ENCODE data around the gene ELP5. TPM values are rescaled to one million over a fixed set of nuclear protein-coding genes. Genes with fewer than 3 reads are reported as not detected.

ELP5 gene
- total and polyA plus RNA-seq, 7 donors = 28.4 to 70.9 (median 34.3) TPM

DNA sequence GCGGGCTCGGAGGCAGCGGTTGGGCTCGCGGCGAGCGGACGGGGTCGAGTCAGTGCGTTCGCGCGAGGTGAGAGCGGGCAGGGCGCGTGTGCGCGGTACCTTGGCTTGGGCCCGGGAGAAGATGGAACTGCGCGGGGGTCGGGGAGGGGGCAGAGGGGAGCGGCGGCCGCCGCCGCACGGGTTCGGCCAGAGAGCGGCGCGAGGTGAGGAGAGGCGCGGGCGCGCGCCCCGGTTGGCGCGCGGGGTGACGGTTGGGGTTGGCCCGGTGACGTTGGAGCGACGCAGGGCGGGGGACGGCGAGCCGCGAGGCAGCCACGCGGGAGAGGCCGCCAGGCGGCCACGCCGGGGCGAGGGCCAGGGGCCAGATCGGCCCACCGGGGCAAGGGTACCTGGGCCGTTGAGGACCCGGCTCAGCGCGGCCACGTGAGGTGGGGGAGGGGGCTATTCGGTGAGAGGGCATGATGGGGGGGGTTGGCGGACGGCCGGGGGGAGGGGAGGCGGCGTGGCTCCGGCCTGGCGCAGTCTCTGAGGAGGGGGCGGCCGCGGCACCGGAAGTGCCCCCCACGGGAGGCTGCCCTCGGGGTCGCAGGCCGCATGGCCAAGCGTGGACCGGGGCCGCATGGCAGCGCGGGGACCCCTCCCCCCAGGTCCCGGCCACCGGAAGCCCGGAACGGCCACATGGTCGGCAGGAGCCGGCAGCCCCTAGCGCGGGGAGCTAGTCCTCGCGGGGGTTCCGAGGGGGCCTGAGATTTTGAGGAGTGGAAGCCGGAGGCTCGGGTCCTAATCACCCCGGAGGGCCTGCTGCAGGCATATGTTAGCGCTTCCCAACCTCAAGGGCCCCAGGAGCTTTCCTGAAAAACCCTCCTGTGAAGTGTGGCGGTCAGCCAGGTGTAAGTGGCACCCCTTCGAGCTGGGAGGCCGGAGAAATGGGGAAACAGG, 55.9 kb downstream of the ELP5 start:
- Histone ChIP-seq H3K4me3 (peak overlapping the region; percentile 66 to 100 (median 96)), H3K4me1 (peaks cover 0 to 40% (median 31%) of the 10 kb centered on the region in 4 donors), H3K27ac (peak overlapping the region; percentile 99 to 100 (median 100)), H3K9me3 (no peaks in the 10 kb centered on the region), H3K27me3 (no peaks in the 10 kb centered on the region), H3K36me3 (peaks cover 28 to 36% (median 30%) of the 10 kb centered on the region in 4 donors)
- TF ChIP-seq POLR2A (IDR thresholded peaks at IDR 0.05) (no peak), POLR2AphosphoS5 (IDR thresholded peaks at IDR 0.05) (no peak), EP300 (IDR thresholded peaks at IDR 0.05) (no peak)
- TF ChIP-seq, protein P1, sequence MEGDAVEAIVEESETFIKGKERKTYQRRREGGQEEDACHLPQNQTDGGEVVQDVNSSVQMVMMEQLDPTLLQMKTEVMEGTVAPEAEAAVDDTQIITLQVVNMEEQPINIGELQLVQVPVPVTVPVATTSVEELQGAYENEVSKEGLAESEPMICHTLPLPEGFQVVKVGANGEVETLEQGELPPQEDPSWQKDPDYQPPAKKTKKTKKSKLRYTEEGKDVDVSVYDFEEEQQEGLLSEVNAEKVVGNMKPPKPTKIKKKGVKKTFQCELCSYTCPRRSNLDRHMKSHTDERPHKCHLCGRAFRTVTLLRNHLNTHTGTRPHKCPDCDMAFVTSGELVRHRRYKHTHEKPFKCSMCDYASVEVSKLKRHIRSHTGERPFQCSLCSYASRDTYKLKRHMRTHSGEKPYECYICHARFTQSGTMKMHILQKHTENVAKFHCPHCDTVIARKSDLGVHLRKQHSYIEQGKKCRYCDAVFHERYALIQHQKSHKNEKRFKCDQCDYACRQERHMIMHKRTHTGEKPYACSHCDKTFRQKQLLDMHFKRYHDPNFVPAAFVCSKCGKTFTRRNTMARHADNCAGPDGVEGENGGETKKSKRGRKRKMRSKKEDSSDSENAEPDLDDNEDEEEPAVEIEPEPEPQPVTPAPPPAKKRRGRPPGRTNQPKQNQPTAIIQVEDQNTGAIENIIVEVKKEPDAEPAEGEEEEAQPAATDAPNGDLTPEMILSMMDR (IDR thresholded peaks at IDR 0.05) = no peak
- no peak for DNase-seq
- WGBS, 2 donors = 1% methylated on average over 104 of the region's 104 CpGs
- intact Hi-C loops (cut with DNase I) = loop anchor here (1.0 to 5.0 kb wide), 4 partner anchors 21 to 264 kb away; partner anchors contain the start of genes GABARAP, NEURL4, POLR2A and SLC35G6

DNA sequence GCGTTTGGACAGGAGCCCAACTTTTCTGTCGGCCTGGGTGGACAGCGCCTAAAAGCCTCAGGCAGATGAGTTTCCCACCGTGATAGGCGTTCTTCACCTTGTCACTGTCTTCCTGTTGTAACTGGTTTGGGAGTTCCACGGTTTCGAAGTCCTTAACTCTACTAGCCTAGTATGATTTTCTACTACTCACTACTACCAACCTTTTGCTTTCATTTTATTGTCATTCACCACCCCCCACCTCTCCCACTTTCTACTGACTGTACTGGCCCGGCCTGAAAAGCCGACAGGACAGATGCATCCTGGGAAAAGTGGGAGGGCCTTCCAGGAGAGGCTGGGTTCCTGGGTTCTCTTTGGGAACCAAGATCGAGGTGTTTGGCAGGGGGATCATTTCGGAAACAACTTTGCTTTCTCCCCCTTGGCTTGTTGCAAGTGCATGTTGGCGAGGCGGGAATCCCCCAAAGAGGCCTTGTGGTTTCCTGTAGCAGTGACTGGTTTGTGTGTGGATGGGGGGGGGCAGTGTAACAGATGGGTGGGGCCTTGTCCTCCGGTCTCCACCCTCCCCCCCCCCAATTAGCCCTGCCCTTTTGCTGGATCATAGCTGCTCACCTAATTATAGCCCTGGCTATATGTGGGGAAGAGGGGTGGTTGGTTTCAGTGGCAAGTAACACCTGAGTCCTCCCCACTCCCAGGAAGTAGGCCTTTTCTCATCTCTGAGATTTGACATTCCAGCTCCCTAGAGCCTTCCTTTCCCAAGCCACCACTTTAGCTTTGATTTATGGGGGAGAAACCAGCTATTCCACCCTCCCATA, 56.8 kb downstream of the ELP5 start:
- H3K36me3 ChIP-seq = peaks cover 36 to 45% (median 38%) of the 10 kb centered on the region in 4 donors
- no peaks in the 10 kb centered on the region for H3K9me3 ChIP-seq
- 0 to 1% methylated on average over 14 of the region's 14 CpGs for WGBS, 2 donors
- H3K4me3 ChIP-seq = peak overlapping the region; percentile 66 to 100 (median 96)
- intact Hi-C loops (cut with DNase I) = loop anchor here (5.0 kb wide), 3 partner anchors 67 to 263 kb away; partner anchors contain the start of genes GABARAP, POLR2A and SLC35G6
- peak overlapping the region; percentile 99 to 100 (median 100) for H3K27ac ChIP-seq
- peak; percentile 89 for DNase-seq
- H3K27me3 ChIP-seq = no peaks in the 10 kb centered on the region
- TF ChIP-seq, protein P1 (IDR thresholded peaks at IDR 0.05) = no peak
- TF ChIP-seq POLR2A (IDR thresholded peaks at IDR 0.05) = peak in 1 of 2 donors; percentile 50
- peak; percentile 28 to 69 (median 42) for TF ChIP-seq POLR2AphosphoS5 (IDR thresholded peaks at IDR 0.05)
- TF ChIP-seq EP300 (IDR thresholded peaks at IDR 0.05) = no peak
- H3K4me1 ChIP-seq = peaks cover 0 to 48% (median 40%) of the 10 kb centered on the region in 4 donors

Small RNAs within 50 kb of the gene (small RNA-seq; reads per million reads assigned to genes)
- gene MIR324 = 3.3 to 6.0 (median 3.9) reads per million in 3 donors
- gene RF00019 = 0 reads per million in 3 donors

Other genes with a start within 250 kb of the ELP5 start
Only the 30 nearest of the 35 such genes appear.
- gene SLC16A13, start 216.2 kb upstream of the ELP5 start, total RNA-seq = 1 to 10 TPM in 1 of 4 donors, under 1 TPM in 3; 0.36 to 1.1 (median 0.60) TPM
- gene SLC16A13, start 216.2 kb upstream of the ELP5 start, polyA plus RNA-seq = 1 to 10 TPM in 2 of 3 donors, under 1 TPM in 1; 0.60 to 7.3 (median 1.2) TPM
- under 1 TPM in 3 of 4 donors, not detected in 1; 0.33 to 0.54 (median 0.36) TPM for gene SLC16A11, start 208.1 kb upstream of the ELP5 start, total RNA-seq
- 1 to 10 TPM in 1 of 3 donors, not detected in 2; 2.4 TPM for gene SLC16A11, start 208.1 kb upstream of the ELP5 start, polyA plus RNA-seq
- gene CLEC10A, start 172.0 kb upstream of the ELP5 start, total RNA-seq = 10 to 100 TPM in 3 of 4 donors, 1 to 10 TPM in 1; 9.1 to 16.9 (median 14.1) TPM
- gene CLEC10A, start 172.0 kb upstream of the ELP5 start, polyA plus RNA-seq = 10 to 100 TPM in 2 of 3 donors, 1 to 10 TPM in 1; 9.6 to 17.6 (median 15.3) TPM
- 1 to 10 TPM in 1 of 4 donors, not detected in 3; 2.4 TPM for gene ASGR2, start 137.4 kb upstream of the ELP5 start, total RNA-seq
- gene ASGR2, start 137.4 kb upstream of the ELP5 start, polyA plus RNA-seq = 1 to 10 TPM in 2 of 3 donors, not detected in 1; 1.0 to 1.6 TPM
- under 1 TPM in 2 of 4 donors, not detected in 2; 0.36 to 0.55 TPM for gene ASGR1, start 72.8 kb upstream of the ELP5 start, total RNA-seq
- gene ASGR1, start 72.8 kb upstream of the ELP5 start, polyA plus RNA-seq = 1 to 10 TPM; 1.7 to 2.4 (median 2.3) TPM
- gene DLG4, start 32.4 kb upstream of the ELP5 start, total RNA-seq = 10 to 100 TPM; 14.6 to 27.4 (median 16.7) TPM
- gene DLG4, start 32.4 kb upstream of the ELP5 start, polyA plus RNA-seq = 1 to 10 TPM; 1.6 to 8.3 (median 5.4) TPM
- 100 to 1,000 TPM; 311 to 569 (median 338) TPM for gene ACADVL, start 32.3 kb upstream of the ELP5 start, total RNA-seq
- gene ACADVL, start 32.3 kb upstream of the ELP5 start, polyA plus RNA-seq = 100 to 1,000 TPM; 211 to 587 (median 491) TPM
- 10 to 100 TPM; 36.4 to 56.2 (median 41.8) TPM for gene DVL2, start 17.7 kb upstream of the ELP5 start, total RNA-seq
- gene DVL2, start 17.7 kb upstream of the ELP5 start, polyA plus RNA-seq = 10 to 100 TPM; 12.0 to 30.7 (median 13.2) TPM
- gene PHF23, start 12.8 kb upstream of the ELP5 start, total RNA-seq = 10 to 100 TPM; 23.1 to 45.4 (median 35.4) TPM
- gene PHF23, start 12.8 kb upstream of the ELP5 start, polyA plus RNA-seq = 10 to 100 TPM; 40.7 to 45.6 (median 45.1) TPM
- gene GABARAP, start 9.8 kb upstream of the ELP5 start, total RNA-seq = 100 to 1,000 TPM; 147 to 645 (median 552) TPM
- 1,000 to 10,000 TPM in 2 of 3 donors, 100 to 1,000 TPM in 1; 572 to 1,215 (median 1,036) TPM for gene GABARAP, start 9.8 kb upstream of the ELP5 start, polyA plus RNA-seq
- gene CTDNEP1, start 481 bp upstream of the ELP5 start, total RNA-seq = 10 to 100 TPM; 43.9 to 76.4 (median 53.0) TPM
- 100 to 1,000 TPM in 1 of 3 donors, 10 to 100 TPM in 2; 80.2 to 110 (median 82.9) TPM for gene CTDNEP1, start 481 bp upstream of the ELP5 start, polyA plus RNA-seq
- gene CLDN7, start 10.3 kb downstream of the ELP5 start, total RNA-seq = 1 to 10 TPM in 3 of 4 donors, not detected in 1; 1.1 to 2.6 (median 1.9) TPM
- 100 to 1,000 TPM; 181 to 963 (median 332) TPM for gene CLDN7, start 10.3 kb downstream of the ELP5 start, polyA plus RNA-seq
- 100 to 1,000 TPM in 2 of 4 donors, 10 to 100 TPM in 2; 72.9 to 127 (median 94.7) TPM for gene SLC2A4, start 29.5 kb downstream of the ELP5 start, total RNA-seq
- gene SLC2A4, start 29.5 kb downstream of the ELP5 start, polyA plus RNA-seq = 1 to 10 TPM in 2 of 3 donors, under 1 TPM in 1; 0.60 to 7.9 (median 2.8) TPM
- 1 to 10 TPM in 3 of 4 donors, under 1 TPM in 1; 0.28 to 2.5 (median 1.5) TPM for gene YBX2, start 42.4 kb downstream of the ELP5 start, total RNA-seq
- 10 to 100 TPM in 2 of 3 donors, 1 to 10 TPM in 1; 4.8 to 37.6 (median 20.1) TPM for gene YBX2, start 42.4 kb downstream of the ELP5 start, polyA plus RNA-seq
- 100 to 1,000 TPM; 104 to 156 (median 125) TPM for gene EIF5A, start 55.4 kb downstream of the ELP5 start, total RNA-seq
- gene EIF5A, start 55.4 kb downstream of the ELP5 start, polyA plus RNA-seq = 100 to 1,000 TPM; 315 to 603 (median 403) TPM
- 100 to 1,000 TPM in 1 of 4 donors, 10 to 100 TPM in 3; 82.3 to 114 (median 85.4) TPM for gene GPS2, start 63.1 kb downstream of the ELP5 start, total RNA-seq
- 100 to 1,000 TPM in 1 of 3 donors, 10 to 100 TPM in 2; 67.9 to 113 (median 77.2) TPM for gene GPS2, start 63.1 kb downstream of the ELP5 start, polyA plus RNA-seq
- gene NEURL4, start 77.1 kb downstream of the ELP5 start, total RNA-seq = 10 to 100 TPM; 14.3 to 29.6 (median 17.6) TPM
- gene NEURL4, start 77.1 kb downstream of the ELP5 start, polyA plus RNA-seq = 10 to 100 TPM in 1 of 3 donors, 1 to 10 TPM in 2; 6.0 to 31.6 (median 6.0) TPM
- gene ACAP1, start 84.3 kb downstream of the ELP5 start, total RNA-seq = 1 to 10 TPM; 1.1 to 3.9 (median 2.9) TPM
- 10 to 100 TPM in 1 of 3 donors, 1 to 10 TPM in 2; 1.2 to 55.8 (median 1.4) TPM for gene ACAP1, start 84.3 kb downstream of the ELP5 start, polyA plus RNA-seq
- 1 to 10 TPM; 4.4 to 6.4 (median 5.5) TPM for gene KCTD11, start 99.9 kb downstream of the ELP5 start, total RNA-seq
- 10 to 100 TPM in 1 of 3 donors, 1 to 10 TPM in 2; 6.2 to 11.7 (median 9.0) TPM for gene KCTD11, start 99.9 kb downstream of the ELP5 start, polyA plus RNA-seq
- not detected for gene TMEM95, start 102.9 kb downstream of the ELP5 start, total RNA-seq
- gene TMEM95, start 102.9 kb downstream of the ELP5 start, polyA plus RNA-seq = not detected
- 1 to 10 TPM; 2.1 to 5.4 (median 3.4) TPM for gene TNK1, start 128.9 kb downstream of the ELP5 start, total RNA-seq
- 10 to 100 TPM in 2 of 3 donors, 1 to 10 TPM in 1; 8.4 to 14.6 (median 10.4) TPM for gene TNK1, start 128.9 kb downstream of the ELP5 start, polyA plus RNA-seq
- gene PLSCR3, start 142.3 kb downstream of the ELP5 start, total RNA-seq = 10 to 100 TPM; 10.4 to 18.3 (median 14.2) TPM
- gene PLSCR3, start 142.3 kb downstream of the ELP5 start, polyA plus RNA-seq = 10 to 100 TPM; 11.6 to 27.2 (median 18.0) TPM
- gene TMEM256, start 151.9 kb downstream of the ELP5 start, total RNA-seq = 100 to 1,000 TPM in 2 of 4 donors, 10 to 100 TPM in 2; 19.0 to 152 (median 99.7) TPM
- 100 to 1,000 TPM; 150 to 357 (median 235) TPM for gene TMEM256, start 151.9 kb downstream of the ELP5 start, polyA plus RNA-seq
- gene NLGN2, start 155.6 kb downstream of the ELP5 start, total RNA-seq = 10 to 100 TPM in 2 of 4 donors, 1 to 10 TPM in 2; 6.8 to 18.8 (median 10.4) TPM
- 1 to 10 TPM in 1 of 3 donors, under 1 TPM in 2; 0.60 to 8.9 (median 0.69) TPM for gene NLGN2, start 155.6 kb downstream of the ELP5 start, polyA plus RNA-seq
- not detected for gene SPEM1, start 168.1 kb downstream of the ELP5 start, total RNA-seq
- not detected for gene SPEM1, start 168.1 kb downstream of the ELP5 start, polyA plus RNA-seq
- gene SPEM2, start 173.4 kb downstream of the ELP5 start, total RNA-seq = not detected
- not detected for gene SPEM2, start 173.4 kb downstream of the ELP5 start, polyA plus RNA-seq
- gene SPEM3, start 176.6 kb downstream of the ELP5 start, total RNA-seq = not detected
- not detected for gene SPEM3, start 176.6 kb downstream of the ELP5 start, polyA plus RNA-seq
- 1 to 10 TPM; 1.2 to 2.5 (median 1.6) TPM for gene TMEM102, start 183.2 kb downstream of the ELP5 start, total RNA-seq
- 10 to 100 TPM in 1 of 3 donors, 1 to 10 TPM in 2; 6.6 to 14.5 (median 8.1) TPM for gene TMEM102, start 183.2 kb downstream of the ELP5 start, polyA plus RNA-seq
- gene FGF11, start 187.3 kb downstream of the ELP5 start, total RNA-seq = under 1 TPM in 1 of 4 donors, not detected in 3; 0.36 TPM
- gene FGF11, start 187.3 kb downstream of the ELP5 start, polyA plus RNA-seq = 1 to 10 TPM in 1 of 3 donors, under 1 TPM in 1, not detected in 1; 0.69 to 2.8 TPM
- 1 to 10 TPM; 4.2 to 8.1 (median 6.5) TPM for gene CHRNB1, start 192.8 kb downstream of the ELP5 start, total RNA-seq
- 10 to 100 TPM in 2 of 3 donors, 1 to 10 TPM in 1; 7.2 to 13.2 (median 11.2) TPM for gene CHRNB1, start 192.8 kb downstream of the ELP5 start, polyA plus RNA-seq